Mesothelial cell of epicardium (in vitro differentiated cells): ENCODE results near the gene PRR36. TPM values are rescaled to one million over a fixed set of nuclear protein-coding genes. Genes with fewer than 3 reads are reported as not detected.
A peak's percentile ranks its signal among the peaks of the same experiment; 100 is the strongest.

Source experiments
- DNase-seq, 2 experiments: peaks; one replicate each; pipeline ENCODE4 v3.0.0; 2021; ENCODE audit warnings: low spot score in 2 of 2; ENCODE audit not compliant: unreplicated experiment in 2 of 2
- H3K27ac Mint-ChIP-seq: 2 replicates; pipeline ENCODE4 v1.8.0; 2021; ENCODE audit warnings: mixed read lengths
- H3K27me3 Mint-ChIP-seq: 2 replicates; pipeline ENCODE4 v1.8.0; 2021; ENCODE audit warnings: low read depth, mixed read lengths
- H3K36me3 Mint-ChIP-seq: 2 replicates; pipeline ENCODE4 v1.8.0; 2021; ENCODE audit warnings: mixed read lengths
- H3K4me1 Mint-ChIP-seq: 2 replicates; pipeline ENCODE4 v1.8.0; 2021; ENCODE audit warnings: mixed read lengths
- H3K4me3 Mint-ChIP-seq: 2 replicates; pipeline ENCODE4 v1.8.0; 2021; ENCODE audit warnings: mild to moderate bottlenecking, moderate library complexity, mixed read lengths
- H3K9me3 Mint-ChIP-seq: 2 replicates; pipeline ENCODE4 v1.8.0; 2021; ENCODE audit warnings: mixed read lengths
- CTCF ChIP-seq: fragments of 200-600 bp; sonication (generic); IDR thresholded peaks from one replicate; pipeline ENCODE4 v1.5.0; 2021; ENCODE audit warnings: antibody characterized with exemption; ENCODE audit not compliant: unreplicated experiment
- total RNA-seq: library from RNA; stranded (reverse); gene quantifications from 3 replicates; pipeline ENCODE4 v1.2.1, GENCODE V29; 2021

The PRR36 gene
- total RNA-seq, 1 donor from 2014 or later: 23.4 TPM

- Mint-ChIP-seq H3K36me3 (no peaks in the 10 kb centered on the region), H3K27me3 (peaks cover 37% of the 10 kb centered on the region), H3K4me1 (peaks cover 30% of the 10 kb centered on the region), H3K4me3 (peak overlapping the region; percentile 79), H3K9me3 (no peaks in the 10 kb centered on the region), H3K27ac (peak overlapping the region; percentile 81)
- no peak for DNase-seq
- TF ChIP-seq CTCF: no peak
Observed at GRCh38 chr19:7874897-7875273, 695 bp upstream of the PRR36 start.

- no peak for TF ChIP-seq CTCF
- Mint-ChIP-seq H3K27ac (no peak overlapping the region), H3K27me3 (peaks cover 42% of the 10 kb centered on the region), H3K4me1 (peaks cover 31% of the 10 kb centered on the region), H3K4me3 (peak overlapping the region; percentile 85), H3K9me3 (no peaks in the 10 kb centered on the region), H3K36me3 (no peaks in the 10 kb centered on the region)
- no peak for DNase-seq
Observed at GRCh38 chr19:7873304-7874075, 700 bp downstream of the PRR36 start.

GRCh38 chr19:7872306-7873204 lies 1.6 kb downstream of the PRR36 start:
- DNase-seq: no peak
- Mint-ChIP-seq H3K27ac (peak overlapping the region; percentile 97), H3K4me1 (peaks cover 31% of the 10 kb centered on the region), H3K36me3 (no peaks in the 10 kb centered on the region), H3K9me3 (no peaks in the 10 kb centered on the region), H3K4me3 (peak overlapping the region; percentile 64), H3K27me3 (peaks cover 46% of the 10 kb centered on the region)
- TF ChIP-seq CTCF: no peak

GRCh38 chr19:7871437-7872305 lies 2.5 kb downstream of the PRR36 start:
- H3K27me3 Mint-ChIP-seq: peaks cover 55% of the 10 kb centered on the region
- no peaks in the 10 kb centered on the region for H3K36me3 Mint-ChIP-seq
- TF ChIP-seq CTCF: no peak
- no peaks in the 10 kb centered on the region for H3K9me3 Mint-ChIP-seq
- peak; percentile 99 to 100 for DNase-seq
- peak overlapping the region; percentile 97 for H3K27ac Mint-ChIP-seq
- H3K4me1 Mint-ChIP-seq: peaks cover 27% of the 10 kb centered on the region
- peak overlapping the region; percentile 64 for H3K4me3 Mint-ChIP-seq
